Liver (tissue), 9 donors: ENCODE data around the gene CTPS2. TPM values are rescaled to one million over a fixed set of nuclear protein-coding genes. Genes with fewer than 3 reads are reported as not detected.

Source experiments
- DNase-seq: peaks from one replicate; pipeline ENCODE4 v3.0.0-alpha.2; 2017; ENCODE audit warnings: low spot score
- H3K27ac ChIP-seq, 2 donors: one replicate each; pipeline ENCODE4 v1.7.0; 2013; ENCODE audit warnings: inconsistent platforms in 2 of 2, low read length in 2 of 2, control low read depth in 1 of 2, low read depth in 1 of 2, mild to moderate bottlenecking in 1 of 2
- H3K27me3 ChIP-seq, 4 donors: one replicate each; pipeline versions ENCODE4 v1.6.1 to v1.7.0; 2013; ENCODE audit warnings: low read length in 3 of 4, inconsistent platforms in 1 of 4, mild to moderate bottlenecking in 1 of 4, moderate library complexity in 1 of 4; ENCODE audit not compliant: control insufficient read depth in 4 of 4, insufficient read depth in 4 of 4
- H3K36me3 ChIP-seq, 4 donors: one replicate each; pipeline versions ENCODE4 v1.6.1 to v1.7.0; 2013; ENCODE audit warnings: low read length in 3 of 4, mild to moderate bottlenecking in 3 of 4, low read depth in 1 of 4, moderate library complexity in 1 of 4; ENCODE audit not compliant: control insufficient read depth in 4 of 4, insufficient read depth in 3 of 4
- H3K4me1 ChIP-seq, 4 donors: one replicate each; pipeline versions ENCODE4 v1.6.1 to v1.7.0; 2013; ENCODE audit warnings: low read length in 3 of 4, mild to moderate bottlenecking in 3 of 4, moderate library complexity in 1 of 4; ENCODE audit not compliant: control insufficient read depth in 4 of 4, insufficient read depth in 4 of 4
- H3K4me3 ChIP-seq, 3 donors: one replicate each; pipeline versions ENCODE4 v1.6.1 to v1.7.0; 2013; ENCODE audit warnings: low read length in 3 of 3, control low read depth in 1 of 3, low read depth in 1 of 3, mild to moderate bottlenecking in 1 of 3
- H3K9ac ChIP-seq, 2 donors: one replicate each; pipeline ENCODE4 v1.7.0; 2013; ENCODE audit warnings: low read length in 2 of 2, mild to moderate bottlenecking in 2 of 2, moderate library complexity in 2 of 2, control low read depth in 1 of 2, low read depth in 1 of 2
- H3K9me3 ChIP-seq, 4 donors: one replicate each; pipeline versions ENCODE4 v1.6.1 to v1.7.0; 2013; ENCODE audit warnings: low read length in 3 of 4; ENCODE audit not compliant: control insufficient read depth in 4 of 4
- EGR1 ChIP-seq, 2 donors: IDR thresholded peaks; 2 replicates each; pipeline ENCODE4 v1.6.1; 2016 to 2018; ENCODE audit warnings: antibody characterized with exemption in 2 of 2, low read depth in 2 of 2
- FOXA1 ChIP-seq: IDR thresholded peaks from 2 replicates; pipeline ENCODE4 v1.6.1; 2016; ENCODE audit warnings: antibody characterized with exemption
- GABPA ChIP-seq, 2 donors: IDR thresholded peaks in 1 of 2; conservative IDR thresholded peaks in 1 of 2; 2 replicates each; pipeline ENCODE4 v1.6.1; 2016; ENCODE audit warnings: antibody characterized with exemption in 2 of 2, mild to moderate bottlenecking in 1 of 2, moderate library complexity in 1 of 2
- HNF4G ChIP-seq: IDR thresholded peaks from 2 replicates; pipeline ENCODE4 v1.6.1; 2016; ENCODE audit warnings: antibody characterized with exemption
- JUND ChIP-seq, 2 donors: IDR thresholded peaks; 2 replicates each; pipeline ENCODE4 v1.6.1; 2016; ENCODE audit warnings: antibody characterized with exemption in 2 of 2
- NR2F2 ChIP-seq: IDR thresholded peaks from 2 replicates; pipeline ENCODE4 v1.6.1; 2016; ENCODE audit warnings: antibody characterized with exemption
- RXRA ChIP-seq, 2 donors: IDR thresholded peaks; 2 replicates each; pipeline ENCODE4 v1.6.1; 2017 to 2018; ENCODE audit warnings: antibody characterized with exemption in 2 of 2, mild to moderate bottlenecking in 1 of 2
- TAF1 ChIP-seq: conservative IDR thresholded peaks from 2 replicates; pipeline ENCODE4 v1.6.1; 2016; ENCODE audit warnings: antibody characterized with exemption, mild to moderate bottlenecking
- YY1 ChIP-seq: IDR thresholded peaks from 2 replicates; pipeline ENCODE4 v1.6.1; 2016; ENCODE audit warnings: antibody characterized with exemption, mild to moderate bottlenecking
- WGBS: extraction: QIAGEN DNeasy Blood & Tissue Kit; methylation state at CpG from one replicate; pipeline ENCODE4 v1.1.7; 2013; 5-methylcytosine and 5-hydroxymethylcytosine counted together
- polyA plus RNA-seq, 2 donors: library from polyadenylated mRNA; stranded (reverse) in 1 of 2; unstranded in 1 of 2; fragments of 200-250 nt in 1 of 2; fragments of >200 nt in 1 of 2; fragmentation: Nextera tagmentation in 1 of 2; extraction: Ambion mirVana in 1 of 2; gene quantifications; one replicate each; pipeline versions ENCODE4 v1.2.1 to v1.2.3, GENCODE V29; 2013 to 2015
- total RNA-seq, 2 donors: library from RNA; depleted of rRNA; stranded (reverse); fragments of >200 nt; gene quantifications; one replicate each; pipeline ENCODE4 v1.2.3, GENCODE V29; 2014
- TF ChIP-seq, protein P1 (sequence below): fragments of 150-350 bp; IDR thresholded peaks from 2 replicates; pipeline ENCODE4 v1.5.1; 2017; ENCODE audit warnings: improper control_type of control experiment, low read depth, low read length; ENCODE audit not compliant: missing input control
- TF ChIP-seq, protein P2 (sequence below): IDR thresholded peaks from 2 replicates; pipeline ENCODE4 v1.6.1; 2016; ENCODE audit warnings: antibody characterized with exemption, mild to moderate bottlenecking
- TF ChIP-seq, protein P3 (sequence below): IDR thresholded peaks from 2 replicates; pipeline ENCODE4 v1.6.1; 2016; ENCODE audit warnings: antibody characterized with exemption
- TF ChIP-seq, protein P4 (sequence below): IDR thresholded peaks from 2 replicates; pipeline ENCODE4 v1.6.1; 2016; ENCODE audit warnings: antibody characterized with exemption
- donor health status: healthy.
- donor health status: healthy.
- donor health status: healthy.
- donor health status: healthy.
- donor health status: healthy.

CTPS2 gene
- total and polyA plus RNA-seq, 4 donors: 3.0 to 11.2 (median 7.2) TPM

DNA sequence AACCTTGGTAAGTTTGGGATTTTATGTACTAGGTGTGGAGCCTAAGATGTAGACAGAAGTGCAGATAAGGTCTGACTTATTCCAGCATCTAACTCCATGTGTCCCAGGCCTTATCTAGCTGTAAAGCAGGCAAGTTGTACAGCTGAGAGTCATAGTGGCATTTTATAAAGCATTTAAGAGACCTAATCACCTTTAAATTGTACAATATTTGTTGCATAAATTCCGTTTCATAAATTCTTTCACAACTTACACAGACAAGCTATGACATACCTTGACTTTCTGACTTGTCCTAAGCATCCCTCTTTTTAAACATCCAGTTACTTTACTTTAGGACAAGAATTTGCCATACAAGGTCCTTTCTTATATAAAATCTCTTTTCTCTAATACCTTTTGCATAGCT lies 18.0 kb upstream of the CTPS2 start:
- H3K9ac ChIP-seq: no peak overlapping the region

DNA sequence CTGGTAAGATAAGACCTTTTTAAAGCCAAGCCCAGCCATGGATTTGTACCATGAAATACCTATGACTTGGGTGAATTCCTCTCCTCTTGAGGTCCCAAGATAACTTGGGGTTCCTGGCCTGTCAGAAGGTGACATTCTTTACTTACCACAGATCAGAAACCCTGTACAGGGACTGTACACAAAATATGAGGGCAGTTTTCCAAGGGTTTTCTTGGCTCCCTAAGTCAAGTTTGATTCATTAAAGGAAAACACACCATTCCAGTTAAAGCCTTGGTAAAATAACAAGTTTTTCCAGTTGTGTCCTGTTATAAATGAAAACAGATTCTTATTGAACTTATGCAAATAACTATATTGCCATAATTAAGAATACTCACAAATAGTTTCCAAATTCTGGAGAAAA lies 15.2 kb upstream of the CTPS2 start:
- DNase-seq: no peak
- Histone ChIP-seq H3K4me1 (peaks cover 3 to 14% (median 8%) of the 10 kb centered on the region in 4 donors), H3K4me3 (no peak overlapping the region), H3K9me3 (no peaks in the 10 kb centered on the region), H3K27me3 (no peaks in the 10 kb centered on the region), H3K9ac (no peak overlapping the region), H3K36me3 (peaks cover 0 to 2% (median 0%) of the 10 kb centered on the region in 4 donors), H3K27ac (no peak overlapping the region)
- no peak for TF ChIP-seq GABPA (IDR thresholded peaks at IDR 0.05 in 1 of 2, conservative IDR thresholded peaks at IDR 0.05 in 1 of 2)
- no peak for TF ChIP-seq YY1
- TF ChIP-seq, protein P1, sequence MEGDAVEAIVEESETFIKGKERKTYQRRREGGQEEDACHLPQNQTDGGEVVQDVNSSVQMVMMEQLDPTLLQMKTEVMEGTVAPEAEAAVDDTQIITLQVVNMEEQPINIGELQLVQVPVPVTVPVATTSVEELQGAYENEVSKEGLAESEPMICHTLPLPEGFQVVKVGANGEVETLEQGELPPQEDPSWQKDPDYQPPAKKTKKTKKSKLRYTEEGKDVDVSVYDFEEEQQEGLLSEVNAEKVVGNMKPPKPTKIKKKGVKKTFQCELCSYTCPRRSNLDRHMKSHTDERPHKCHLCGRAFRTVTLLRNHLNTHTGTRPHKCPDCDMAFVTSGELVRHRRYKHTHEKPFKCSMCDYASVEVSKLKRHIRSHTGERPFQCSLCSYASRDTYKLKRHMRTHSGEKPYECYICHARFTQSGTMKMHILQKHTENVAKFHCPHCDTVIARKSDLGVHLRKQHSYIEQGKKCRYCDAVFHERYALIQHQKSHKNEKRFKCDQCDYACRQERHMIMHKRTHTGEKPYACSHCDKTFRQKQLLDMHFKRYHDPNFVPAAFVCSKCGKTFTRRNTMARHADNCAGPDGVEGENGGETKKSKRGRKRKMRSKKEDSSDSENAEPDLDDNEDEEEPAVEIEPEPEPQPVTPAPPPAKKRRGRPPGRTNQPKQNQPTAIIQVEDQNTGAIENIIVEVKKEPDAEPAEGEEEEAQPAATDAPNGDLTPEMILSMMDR: no peak
- TF ChIP-seq TAF1: no peak
- TF ChIP-seq NR2F2: no peak
- no peak for TF ChIP-seq EGR1 (IDR thresholded peaks at IDR 0.05; ENCODE audit: low read depth in 2 of 2)
- TF ChIP-seq, protein P2, sequence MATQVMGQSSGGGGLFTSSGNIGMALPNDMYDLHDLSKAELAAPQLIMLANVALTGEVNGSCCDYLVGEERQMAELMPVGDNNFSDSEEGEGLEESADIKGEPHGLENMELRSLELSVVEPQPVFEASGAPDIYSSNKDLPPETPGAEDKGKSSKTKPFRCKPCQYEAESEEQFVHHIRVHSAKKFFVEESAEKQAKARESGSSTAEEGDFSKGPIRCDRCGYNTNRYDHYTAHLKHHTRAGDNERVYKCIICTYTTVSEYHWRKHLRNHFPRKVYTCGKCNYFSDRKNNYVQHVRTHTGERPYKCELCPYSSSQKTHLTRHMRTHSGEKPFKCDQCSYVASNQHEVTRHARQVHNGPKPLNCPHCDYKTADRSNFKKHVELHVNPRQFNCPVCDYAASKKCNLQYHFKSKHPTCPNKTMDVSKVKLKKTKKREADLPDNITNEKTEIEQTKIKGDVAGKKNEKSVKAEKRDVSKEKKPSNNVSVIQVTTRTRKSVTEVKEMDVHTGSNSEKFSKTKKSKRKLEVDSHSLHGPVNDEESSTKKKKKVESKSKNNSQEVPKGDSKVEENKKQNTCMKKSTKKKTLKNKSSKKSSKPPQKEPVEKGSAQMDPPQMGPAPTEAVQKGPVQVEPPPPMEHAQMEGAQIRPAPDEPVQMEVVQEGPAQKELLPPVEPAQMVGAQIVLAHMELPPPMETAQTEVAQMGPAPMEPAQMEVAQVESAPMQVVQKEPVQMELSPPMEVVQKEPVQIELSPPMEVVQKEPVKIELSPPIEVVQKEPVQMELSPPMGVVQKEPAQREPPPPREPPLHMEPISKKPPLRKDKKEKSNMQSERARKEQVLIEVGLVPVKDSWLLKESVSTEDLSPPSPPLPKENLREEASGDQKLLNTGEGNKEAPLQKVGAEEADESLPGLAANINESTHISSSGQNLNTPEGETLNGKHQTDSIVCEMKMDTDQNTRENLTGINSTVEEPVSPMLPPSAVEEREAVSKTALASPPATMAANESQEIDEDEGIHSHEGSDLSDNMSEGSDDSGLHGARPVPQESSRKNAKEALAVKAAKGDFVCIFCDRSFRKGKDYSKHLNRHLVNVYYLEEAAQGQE: no peak
- TF ChIP-seq, protein P3, sequence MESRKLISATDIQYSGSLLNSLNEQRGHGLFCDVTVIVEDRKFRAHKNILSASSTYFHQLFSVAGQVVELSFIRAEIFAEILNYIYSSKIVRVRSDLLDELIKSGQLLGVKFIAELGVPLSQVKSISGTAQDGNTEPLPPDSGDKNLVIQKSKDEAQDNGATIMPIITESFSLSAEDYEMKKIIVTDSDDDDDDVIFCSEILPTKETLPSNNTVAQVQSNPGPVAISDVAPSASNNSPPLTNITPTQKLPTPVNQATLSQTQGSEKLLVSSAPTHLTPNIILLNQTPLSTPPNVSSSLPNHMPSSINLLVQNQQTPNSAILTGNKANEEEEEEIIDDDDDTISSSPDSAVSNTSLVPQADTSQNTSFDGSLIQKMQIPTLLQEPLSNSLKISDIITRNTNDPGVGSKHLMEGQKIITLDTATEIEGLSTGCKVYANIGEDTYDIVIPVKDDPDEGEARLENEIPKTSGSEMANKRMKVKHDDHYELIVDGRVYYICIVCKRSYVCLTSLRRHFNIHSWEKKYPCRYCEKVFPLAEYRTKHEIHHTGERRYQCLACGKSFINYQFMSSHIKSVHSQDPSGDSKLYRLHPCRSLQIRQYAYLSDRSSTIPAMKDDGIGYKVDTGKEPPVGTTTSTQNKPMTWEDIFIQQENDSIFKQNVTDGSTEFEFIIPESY: no peak
- TF ChIP-seq FOXA1: no peak
- TF ChIP-seq JUND (IDR thresholded peaks at IDR 0.05): no peak
- TF ChIP-seq RXRA (IDR thresholded peaks at IDR 0.05): no peak
- TF ChIP-seq, protein P4, sequence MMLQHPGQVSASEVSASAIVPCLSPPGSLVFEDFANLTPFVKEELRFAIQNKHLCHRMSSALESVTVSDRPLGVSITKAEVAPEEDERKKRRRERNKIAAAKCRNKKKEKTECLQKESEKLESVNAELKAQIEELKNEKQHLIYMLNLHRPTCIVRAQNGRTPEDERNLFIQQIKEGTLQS: no peak
- no peak for TF ChIP-seq HNF4G

More for the DNA sequence above, 18.0 kb upstream of the CTPS2 start:
- DNase-seq: no peak
- no peak for TF ChIP-seq NR2F2
- no peak for TF ChIP-seq FOXA1
- no peak for TF ChIP-seq TAF1
- no peak for TF ChIP-seq JUND (IDR thresholded peaks at IDR 0.05)
- TF ChIP-seq, protein P2: no peak
- no peak for TF ChIP-seq YY1
- no peak for TF ChIP-seq EGR1 (IDR thresholded peaks at IDR 0.05; ENCODE audit: low read depth in 2 of 2)
- no peak for TF ChIP-seq HNF4G
- no peak for TF ChIP-seq RXRA (IDR thresholded peaks at IDR 0.05)
- TF ChIP-seq, protein P1: no peak
- H3K36me3 ChIP-seq: no peaks in the 10 kb centered on the region
- peaks cover 0 to 8% (median 4%) of the 10 kb centered on the region in 4 donors for H3K4me1 ChIP-seq
- no peak overlapping the region for H3K4me3 ChIP-seq
- 92% methylated on average over 1 of the region's 1 CpG for WGBS
- H3K27ac ChIP-seq: no peak overlapping the region
- H3K27me3 ChIP-seq: no peaks in the 10 kb centered on the region
- H3K9me3 ChIP-seq: no peaks in the 10 kb centered on the region
